PFSK-1 (cell line): ENCODE data around the gene EOMES.

Experiments
- FOXP2 ChIP-seq: optimal IDR thresholded peaks from 2 replicates; pipeline ENCODE3; 2011; ENCODE audit warnings: borderline replicate concordance, control low read depth, inconsistent platforms; ENCODE audit not compliant: insufficient read depth; ENCODE audit errors: extremely low read length, extremely low read depth
- POLR2AphosphoS5 ChIP-seq: IDR thresholded peaks from 2 replicates; pipeline ENCODE4 v1.6.1; 2012; ENCODE audit warnings: low read depth, mild to moderate bottlenecking, control low read depth, low read length, moderate library complexity
- REST ChIP-seq, 2 experiments: IDR thresholded peaks; 2 replicates each; pipeline versions ENCODE4 v1.6.1 to v1.8.0; 2011 to 2012; ENCODE audit warnings: low read depth in 2 of 2, low read length in 2 of 2, control low read depth in 1 of 2, inconsistent platforms in 1 of 2, mild to moderate bottlenecking in 1 of 2, moderate library complexity in 1 of 2; ENCODE audit not compliant: insufficient read depth in 1 of 2
- SIN3A ChIP-seq: IDR thresholded peaks from 2 replicates; pipeline ENCODE4 v1.6.1; 2012; ENCODE audit warnings: mild to moderate bottlenecking, low read length, moderate library complexity, borderline replicate concordance; ENCODE audit not compliant: insufficient read depth
- TAF1 ChIP-seq: IDR thresholded peaks from 2 replicates; pipeline ENCODE4 v1.6.1; 2012; ENCODE audit warnings: low read length, control low read depth, borderline replicate concordance; ENCODE audit not compliant: insufficient read depth

EOMES gene

GRCh38 chr3:27716309-27716708 is 5.8 kb downstream of the EOMES start:
- TF ChIP-seq REST (IDR thresholded peaks at IDR 0.05; ENCODE audit: insufficient read depth in 1 of 2, low read depth in 2 of 2, low read length in 2 of 2), result no peak
- no peak for TF ChIP-seq TAF1
- TF ChIP-seq SIN3A, result no peak
- no peak for TF ChIP-seq POLR2AphosphoS5
- TF ChIP-seq FOXP2, result no peak

- TF ChIP-seq FOXP2 (no peak), POLR2AphosphoS5 (no peak), SIN3A (no peak), REST (IDR thresholded peaks at IDR 0.05; ENCODE audit: insufficient read depth in 1 of 2, low read depth in 2 of 2, low read length in 2 of 2) (no peak), TAF1 (no peak)
Observed at GRCh38 chr3:27715863-27716262, 6.3 kb downstream of the EOMES start.

GRCh38 chr3:27715454-27715806 is 6.7 kb downstream of the EOMES start:
- no peak for TF ChIP-seq SIN3A
- no peak for TF ChIP-seq POLR2AphosphoS5
- TF ChIP-seq FOXP2, result no peak
- TF ChIP-seq TAF1, result no peak
- no peak for TF ChIP-seq REST (IDR thresholded peaks at IDR 0.05; ENCODE audit: insufficient read depth in 1 of 2, low read depth in 2 of 2, low read length in 2 of 2)

- TF ChIP-seq SIN3A, result no peak
- no peak for TF ChIP-seq POLR2AphosphoS5
- no peak for TF ChIP-seq TAF1
- TF ChIP-seq FOXP2, result no peak
- no peak for TF ChIP-seq REST (IDR thresholded peaks at IDR 0.05; ENCODE audit: insufficient read depth in 1 of 2, low read depth in 2 of 2, low read length in 2 of 2)
Observed at GRCh38 chr3:27714692-27715453, 7.2 kb downstream of the EOMES start.
